WERI-Rb-1 (cell line): ENCODE data around the gene GMDS.

Source experiments
- DNase-seq: peaks from one replicate; pipeline ENCODE4 v3.0.0-alpha.2; 2020
- H3K27ac ChIP-seq: fragments of 250-450 bp; sonication (Bioruptor Pico); 2 replicates; pipeline ENCODE4 v1.5.1; 2020; ENCODE audit warnings: mild to moderate bottlenecking, moderate library complexity
- H3K27me3 ChIP-seq: fragments of 250-450 bp; sonication (Bioruptor Pico); 2 replicates; pipeline ENCODE4 v1.5.1; 2021; ENCODE audit warnings: mild to moderate bottlenecking, low read depth, moderate library complexity; ENCODE audit not compliant: insufficient read depth, severe bottlenecking
- H3K36me3 ChIP-seq: fragments of 250-450 bp; sonication (Bioruptor Pico); 2 replicates; pipeline ENCODE4 v1.5.1; 2020; ENCODE audit warnings: mild to moderate bottlenecking, moderate library complexity
- H3K4me3 ChIP-seq: 2 replicates; pipeline ENCODE4 v1.5.1; 2011; ENCODE audit warnings: low read depth, mild to moderate bottlenecking, control low read depth, low read length
- H3K9me3 ChIP-seq: fragments of 250-450 bp; sonication (Bioruptor Pico); 2 replicates; pipeline ENCODE4 v1.5.1; 2021; ENCODE audit warnings: mild to moderate bottlenecking, moderate library complexity; ENCODE audit not compliant: severe bottlenecking
- CTCF ChIP-seq: IDR thresholded peaks from 2 replicates; pipeline ENCODE4 v1.5.1; 2011; ENCODE audit warnings: low read depth, mild to moderate bottlenecking, control low read depth, inconsistent platforms, low read length

The GMDS gene

GRCh38 chr6:2134554-2134953 is 110.9 kb downstream of the GMDS start:
- H3K36me3 ChIP-seq: no peaks in the 10 kb centered on the region
- DNase-seq: no peak
- H3K27ac ChIP-seq: no peak overlapping the region
- no peaks in the 10 kb centered on the region for H3K9me3 ChIP-seq
- no peak for TF ChIP-seq CTCF
- H3K4me3 ChIP-seq: no peak overlapping the region
- no peaks in the 10 kb centered on the region for H3K27me3 ChIP-seq

- no peak for DNase-seq
- no peak overlapping the region for H3K27ac ChIP-seq
Observed at GRCh38 chr6:2133716-2134310, 111.6 kb downstream of the GMDS start.

GRCh38 chr6:2132916-2133315 is 112.5 kb downstream of the GMDS start:
- no peak overlapping the region for H3K27ac ChIP-seq
- H3K36me3 ChIP-seq: no peaks in the 10 kb centered on the region
- DNase-seq: no peak
- H3K27me3 ChIP-seq: no peaks in the 10 kb centered on the region
- H3K4me3 ChIP-seq: no peak overlapping the region
- TF ChIP-seq CTCF: no peak
- H3K9me3 ChIP-seq: no peaks in the 10 kb centered on the region

More at GRCh38 chr6:2133716-2134310, 111.6 kb downstream of the GMDS start:
- Histone ChIP-seq H3K27me3 (no peaks in the 10 kb centered on the region), H3K4me3 (no peak overlapping the region), H3K36me3 (no peaks in the 10 kb centered on the region), H3K9me3 (no peaks in the 10 kb centered on the region)
- no peak for TF ChIP-seq CTCF

- H3K36me3 ChIP-seq: no peaks in the 10 kb centered on the region
- no peak overlapping the region for H3K27ac ChIP-seq
- TF ChIP-seq CTCF: no peak
- no peak overlapping the region for H3K4me3 ChIP-seq
- H3K27me3 ChIP-seq: no peaks in the 10 kb centered on the region
- H3K9me3 ChIP-seq: no peaks in the 10 kb centered on the region
- no peak for DNase-seq
Observed at GRCh38 chr6:2132416-2132815, 113.0 kb downstream of the GMDS start.

GRCh38 chr6:2129182-2129621 is 116.2 kb downstream of the GMDS start:
- Histone ChIP-seq H3K4me3 (no peak overlapping the region), H3K27ac (no peak overlapping the region), H3K36me3 (no peaks in the 10 kb centered on the region), H3K9me3 (no peaks in the 10 kb centered on the region), H3K27me3 (no peaks in the 10 kb centered on the region)
- no peak for TF ChIP-seq CTCF
- no peak for DNase-seq

- H3K36me3 ChIP-seq: no peaks in the 10 kb centered on the region
- TF ChIP-seq CTCF: no peak
- no peaks in the 10 kb centered on the region for H3K27me3 ChIP-seq
- H3K27ac ChIP-seq: no peak overlapping the region
- no peaks in the 10 kb centered on the region for H3K9me3 ChIP-seq
- DNase-seq: no peak
- H3K4me3 ChIP-seq: no peak overlapping the region
Observed at GRCh38 chr6:2127484-2127911, 117.9 kb downstream of the GMDS start.
